Suprapubic skin (tissue), 3 donors: ENCODE measurements around the gene MUC6.

Source experiments
- CTCF ChIP-seq, 2 donors: fragments of 200-600 bp in 1 of 2; fragments of 450-650 bp in 1 of 2; sonication (generic) in 1 of 2; IDR thresholded peaks; one replicate each; pipeline ENCODE4 v1.5.1; 2016 to 2019; ENCODE audit warnings: antibody characterized with exemption in 2 of 2, mild to moderate bottlenecking in 1 of 2, moderate library complexity in 1 of 2
- POLR2A ChIP-seq, 2 donors: fragments of 450-650 bp; IDR thresholded peaks; one replicate each; pipeline ENCODE4 v1.6.1; 2017; ENCODE audit warnings: antibody characterized with exemption in 2 of 2, mild to moderate bottlenecking in 2 of 2, moderate library complexity in 2 of 2

- TF ChIP-seq CTCF (IDR thresholded peaks at IDR 0.05), result no peak
- no peak for TF ChIP-seq POLR2A (IDR thresholded peaks at IDR 0.05)
Observed at GRCh38 chr11:1055109-1055703, 18.7 kb upstream of the MUC6 start.
